H9 (cell line): ENCODE measurements around the gene NALCN. TPM values are rescaled to one million over a fixed set of nuclear protein-coding genes. Genes with fewer than 3 reads are reported as not detected.

Source experiments
- DNase-seq: peaks from one replicate; pipeline ENCODE4 v3.0.0-alpha.2; 2017
- H2AFZ ChIP-seq: one replicate; pipeline ENCODE4 v1.6.1; 2013; ENCODE audit warnings: mild to moderate bottlenecking, low read length, control low read depth, moderate library complexity
- H2AK5ac ChIP-seq: 2 replicates; pipeline ENCODE4 v1.6.1; 2013; ENCODE audit warnings: low read length, control low read depth, mixed read lengths; ENCODE audit not compliant: insufficient read length
- H2BK120ac ChIP-seq: one replicate; pipeline ENCODE4 v1.6.1; 2013; ENCODE audit warnings: low read depth, mild to moderate bottlenecking, low read length, control low read depth, inconsistent platforms; ENCODE audit not compliant: poor library complexity, severe bottlenecking
- H2BK12ac ChIP-seq: 2 replicates; pipeline ENCODE4 v1.6.1; 2013; ENCODE audit warnings: low read length, control low read depth, mixed read lengths, low read depth; ENCODE audit not compliant: insufficient read length
- H2BK15ac ChIP-seq: 2 replicates; pipeline ENCODE4 v1.6.1; 2013; ENCODE audit warnings: low read depth, low read length, control low read depth
- H2BK20ac ChIP-seq: one replicate; pipeline ENCODE4 v1.6.1; 2013; ENCODE audit warnings: low read depth, mild to moderate bottlenecking, low read length, control low read depth, inconsistent platforms; ENCODE audit not compliant: poor library complexity, severe bottlenecking
- H2BK5ac ChIP-seq: 2 replicates; pipeline ENCODE4 v1.6.1; 2013; ENCODE audit warnings: low read length, control low read depth, mixed read lengths; ENCODE audit not compliant: insufficient read length
- H3K14ac ChIP-seq: 2 replicates; pipeline ENCODE4 v1.6.1; 2013; ENCODE audit warnings: low read length, control low read depth; ENCODE audit not compliant: insufficient read depth
- H3K18ac ChIP-seq: 2 replicates; pipeline ENCODE4 v1.6.1; 2013; ENCODE audit warnings: low read depth, mild to moderate bottlenecking, mixed read lengths, low read length, control low read depth; ENCODE audit not compliant: insufficient read length
- H3K23ac ChIP-seq: 2 replicates; pipeline ENCODE4 v1.6.1; 2013; ENCODE audit warnings: low read length, control low read depth, mixed read lengths, low read depth; ENCODE audit not compliant: insufficient read length
- H3K23me2 ChIP-seq: 2 replicates; pipeline ENCODE4 v1.6.1; 2013; ENCODE audit warnings: low read depth, mild to moderate bottlenecking, mixed read lengths, low read length, control low read depth; ENCODE audit not compliant: insufficient read length, poor library complexity, severe bottlenecking
- H3K27ac ChIP-seq: 2 replicates; pipeline ENCODE4 v1.5.1; 2013; ENCODE audit warnings: low read length, control low read depth, mixed read lengths, low read depth; ENCODE audit not compliant: insufficient read length
- H3K27me3 ChIP-seq: 2 replicates; pipeline ENCODE4 v1.6.1; 2013; ENCODE audit warnings: low read length, control low read depth, inconsistent platforms; ENCODE audit not compliant: insufficient read depth
- H3K4ac ChIP-seq: 2 replicates; pipeline ENCODE4 v1.6.1; 2013; ENCODE audit warnings: low read depth, mild to moderate bottlenecking, control low read depth, inconsistent platforms, low read length, moderate library complexity
- H3K4me1 ChIP-seq: 2 replicates; pipeline ENCODE4 v1.6.1; 2013; ENCODE audit warnings: low read length, control low read depth, inconsistent platforms; ENCODE audit not compliant: insufficient read depth
- H3K4me2 ChIP-seq: 2 replicates; pipeline ENCODE4 v1.6.1; 2013; ENCODE audit warnings: low read length, control low read depth, mixed read lengths; ENCODE audit not compliant: insufficient read length, insufficient read depth
- H3K56ac ChIP-seq: 2 replicates; pipeline ENCODE4 v1.6.1; 2013; ENCODE audit warnings: low read depth, mild to moderate bottlenecking, mixed read lengths, low read length, control low read depth; ENCODE audit not compliant: insufficient read length
- H3K79me1 ChIP-seq: 2 replicates; pipeline ENCODE4 v1.6.1; 2013; ENCODE audit warnings: low read depth, mild to moderate bottlenecking, moderate library complexity, low read length, control low read depth, inconsistent platforms; ENCODE audit not compliant: insufficient read depth, poor library complexity, severe bottlenecking
- H3K79me2 ChIP-seq: 2 replicates; pipeline ENCODE4 v1.6.1; 2013; ENCODE audit warnings: low read length, control low read depth, inconsistent platforms; ENCODE audit not compliant: insufficient read depth
- H3K9ac ChIP-seq: 2 replicates; pipeline ENCODE4 v1.6.1; 2013; ENCODE audit warnings: low read length, control low read depth, mixed read lengths; ENCODE audit not compliant: insufficient read length; ENCODE audit errors: extremely low read depth
- H3K9me3 ChIP-seq: one replicate; pipeline ENCODE4 v1.6.1; 2013; ENCODE audit warnings: low read depth, low read length, inconsistent platforms; ENCODE audit not compliant: control insufficient read depth
- H3T11ph ChIP-seq: one replicate; pipeline ENCODE4 v1.6.1; 2013; ENCODE audit warnings: mild to moderate bottlenecking, low read length, control low read depth, inconsistent platforms
- H4K20me1 ChIP-seq: one replicate; pipeline ENCODE4 v1.6.1; 2013; ENCODE audit not compliant: control insufficient read depth, insufficient read length, insufficient read depth
- H4K5ac ChIP-seq: 2 replicates; pipeline ENCODE4 v1.6.1; 2013; ENCODE audit warnings: low read depth, mild to moderate bottlenecking, mixed read lengths, low read length, control low read depth; ENCODE audit not compliant: insufficient read length
- H4K8ac ChIP-seq: replicated peaks from 2 replicates; pipeline ENCODE4 v1.6.1; 2013; ENCODE audit warnings: low read length, control low read depth, mixed read lengths, low read depth; ENCODE audit not compliant: insufficient read length
- H4K91ac ChIP-seq: 2 replicates; pipeline ENCODE4 v1.6.1; 2013; ENCODE audit warnings: low read depth, mild to moderate bottlenecking, moderate library complexity, mixed read lengths, low read length, control low read depth; ENCODE audit not compliant: insufficient read length
- H3K27ac Mint-ChIP-seq, 3 experiments: 2 replicates in 2 of 3; 3 replicates in 1 of 3; pipeline ENCODE4 v1.8.0; 2020 to 2021; ENCODE audit warnings: mixed read lengths in 3 of 3, mild to moderate bottlenecking in 1 of 3, moderate library complexity in 1 of 3
- H3K27me3 Mint-ChIP-seq: 2 replicates; pipeline ENCODE4 v1.8.0; 2021; ENCODE audit warnings: low read depth, mild to moderate bottlenecking, moderate library complexity, mixed read lengths
- H3K36me3 Mint-ChIP-seq, 3 experiments: 2 replicates in 2 of 3; 3 replicates in 1 of 3; pipeline ENCODE4 v1.8.0; 2020 to 2021; ENCODE audit warnings: low read depth in 3 of 3, mixed read lengths in 3 of 3; ENCODE audit not compliant: insufficient read depth in 1 of 3
- H3K4me1 Mint-ChIP-seq, 2 experiments: 2 replicates each; pipeline ENCODE4 v1.8.0; 2020; ENCODE audit warnings: mixed read lengths in 2 of 2
- H3K4me3 Mint-ChIP-seq, 2 experiments: 2 replicates in 1 of 2; 3 replicates in 1 of 2; pipeline ENCODE4 v1.8.0; 2020 to 2021; ENCODE audit warnings: mild to moderate bottlenecking in 2 of 2, mixed read lengths in 2 of 2, moderate library complexity in 1 of 2
- H3K9me3 Mint-ChIP-seq, 2 experiments: 2 replicates in 1 of 2; 3 replicates in 1 of 2; pipeline ENCODE4 v1.8.0; 2020; ENCODE audit warnings: mild to moderate bottlenecking in 2 of 2, mixed read lengths in 2 of 2, moderate library complexity in 1 of 2
- CTCF ChIP-seq: fragments of 200-600 bp; sonication (generic); conservative IDR thresholded peaks from 3 replicates; pipeline ENCODE4 v1.8.0; 2021; ENCODE audit warnings: antibody characterized with exemption, mild to moderate bottlenecking
- WGBS: extraction: QIAGEN DNeasy Blood & Tissue Kit; methylation state at CpG from one replicate; pipeline ENCODE4 v1.1.7; 2013; ENCODE audit warnings: missing lambda C conversion rate, low lambda C conversion rate, mixed read lengths; ENCODE audit not compliant: insufficient read length; ENCODE audit errors: extremely low coverage; 5-methylcytosine and 5-hydroxymethylcytosine counted together
- total RNA-seq: library from RNA; stranded (reverse); gene quantifications from 2 replicates; pipeline ENCODE4 v1.2.1, GENCODE V29; 2021

Gene NALCN
- total RNA-seq, 1 experiment from 2014 or later: 0.09 TPM

- Histone ChIP-seq H2BK20ac (no peak overlapping the region), H3K79me1 (no peaks in the 10 kb centered on the region), H3K4ac (no peak overlapping the region), H3K4me2 (no peak overlapping the region), H2BK12ac (no peak overlapping the region), H4K91ac (no peak overlapping the region), H3K23ac (no peak overlapping the region), H3K27me3 (no peaks in the 10 kb centered on the region), H2AK5ac (no peak overlapping the region), H3K14ac (no peak overlapping the region), H2BK5ac (no peak overlapping the region), H3K79me2 (no peaks in the 10 kb centered on the region), H4K8ac (no peak overlapping the region), H3K23me2 (no peaks in the 10 kb centered on the region), H3K18ac (no peak overlapping the region), H2BK120ac (no peak overlapping the region), H3K27ac (no peak overlapping the region), H3K56ac (no peak overlapping the region), H4K20me1 (no peaks in the 10 kb centered on the region), H4K5ac (no peak overlapping the region), H3T11ph (no peak overlapping the region), H3K9ac (no peak overlapping the region), H3K4me1 (no peaks in the 10 kb centered on the region), H3K9me3 (no peaks in the 10 kb centered on the region), H2BK15ac (no peak overlapping the region), H2AFZ (no peak overlapping the region)
- no peaks in the 10 kb centered on the region; the same call in 1 of the 2 replicates for H3K27me3 Mint-ChIP-seq
- no peak for DNase-seq
- no CpG with 5 or more reads among the region's 5 CpGs for WGBS
- no peak overlapping the region for H3K27ac Mint-ChIP-seq
- no peak overlapping the region for H3K4me3 Mint-ChIP-seq
- peaks cover 0 to 13% of the 10 kb centered on the region in 2 experiments; a peak in 3 of 4 replicates for H3K4me1 Mint-ChIP-seq
- no peaks in the 10 kb centered on the region; a peak in 1 of 5 replicates for H3K9me3 Mint-ChIP-seq
- TF ChIP-seq CTCF: no peak
- H3K36me3 Mint-ChIP-seq: no peaks in the 10 kb centered on the region; a peak in 1 of 7 replicates
Observed at GRCh38 chr13:101053301-101054093, 362.8 kb downstream of the NALCN start.
